OCI-LY1 (cell line): ENCODE data around the gene ZXDC.

ENCODE experiments used
- H2AFZ ChIP-seq: fragments of 200-600 bp; sonication (generic), shearing (Covaris generic); 2 replicates; pipeline ENCODE4 v1.6.0; 2014; ENCODE audit warnings: antibody characterized with exemption, mild to moderate bottlenecking, low read length
- H3F3A ChIP-seq: fragments of 200-600 bp; sonication (generic), shearing (Covaris generic); 2 replicates; pipeline ENCODE4 v1.6.0; 2014; ENCODE audit warnings: mild to moderate bottlenecking, antibody characterized with exemption, low read length, moderate library complexity; ENCODE audit not compliant: insufficient read depth
- H3K27ac ChIP-seq: fragments of 200-600 bp; sonication (generic); 2 replicates; pipeline ENCODE4 v1.5.1; 2014; ENCODE audit warnings: low read length, mixed run types, mild to moderate bottlenecking, low read depth; ENCODE audit not compliant: poor library complexity, severe bottlenecking
- H3K27me3 ChIP-seq: fragments of 200-600 bp; sonication (generic); 2 replicates; pipeline ENCODE4 v1.6.0; 2014; ENCODE audit warnings: antibody characterized with exemption, mild to moderate bottlenecking, low read length, moderate library complexity; ENCODE audit not compliant: insufficient read depth
- H3K36me3 ChIP-seq: fragments of 200-600 bp; sonication (generic); 2 replicates; pipeline ENCODE4 v1.6.1; 2014; ENCODE audit warnings: mild to moderate bottlenecking, antibody characterized with exemption, low read length, moderate library complexity, mixed read lengths; ENCODE audit not compliant: insufficient read depth
- H3K4me1 ChIP-seq: fragments of 200-600 bp; sonication (generic); 2 replicates; pipeline ENCODE4 v1.5.1; 2014; ENCODE audit warnings: mild to moderate bottlenecking, low read length, moderate library complexity; ENCODE audit not compliant: insufficient read depth, severe bottlenecking
- H3K4me2 ChIP-seq: fragments of 200-600 bp; sonication (generic), shearing (Covaris generic); 2 replicates; pipeline ENCODE4 v1.6.1; 2014; ENCODE audit warnings: low read length
- H3K4me3 ChIP-seq: fragments of 200-600 bp; sonication (generic); 2 replicates; pipeline ENCODE4 v1.5.1; 2014; ENCODE audit warnings: low read length, low read depth, mild to moderate bottlenecking, mixed read lengths; ENCODE audit not compliant: poor library complexity, severe bottlenecking
- H3K79me2 ChIP-seq: fragments of 200-600 bp; shearing (Covaris generic); 2 replicates; pipeline ENCODE4 v1.6.1; 2016; ENCODE audit warnings: mixed run types, low read length, mixed read lengths; ENCODE audit not compliant: insufficient read depth
- H3K9ac ChIP-seq: fragments of 200-600 bp; sonication (generic), shearing (Covaris generic); 2 replicates; pipeline ENCODE4 v1.6.1; 2014; ENCODE audit warnings: mild to moderate bottlenecking, low read length, mixed read lengths
- H3K9me2 ChIP-seq: fragments of 200-600 bp; sonication (generic), shearing (Covaris generic); 2 replicates; pipeline ENCODE4 v1.6.1; 2014; ENCODE audit warnings: low read depth, mild to moderate bottlenecking, low read length, mixed read lengths
- H3K9me3 ChIP-seq: fragments of 200-600 bp; shearing (Covaris generic); 2 replicates; pipeline ENCODE4 v1.6.1; 2014; ENCODE audit warnings: low read length, mixed read lengths
- H4K20me1 ChIP-seq: fragments of 200-600 bp; sonication (generic), shearing (Covaris generic); 2 replicates; pipeline ENCODE4 v1.6.0; 2016; ENCODE audit warnings: mild to moderate bottlenecking, low read length; ENCODE audit not compliant: insufficient read depth
- EZH2 ChIP-seq: fragments of 200-600 bp; sonication (generic), shearing (Covaris generic); IDR thresholded peaks from 2 replicates; pipeline ENCODE4 v1.8.0; 2017; ENCODE audit warnings: borderline replicate concordance, mixed run types, mild to moderate bottlenecking, antibody characterized with exemption, low read length, moderate library complexity, mixed read lengths
- TF ChIP-seq, protein P1 (sequence below): fragments of 200-600 bp; sonication (generic), shearing (Covaris generic); IDR thresholded peaks from 2 replicates; pipeline ENCODE4 v1.5.1; 2017; ENCODE audit warnings: mild to moderate bottlenecking, antibody characterized with exemption, low read length, moderate library complexity, mixed read lengths

Gene ZXDC

DNA sequence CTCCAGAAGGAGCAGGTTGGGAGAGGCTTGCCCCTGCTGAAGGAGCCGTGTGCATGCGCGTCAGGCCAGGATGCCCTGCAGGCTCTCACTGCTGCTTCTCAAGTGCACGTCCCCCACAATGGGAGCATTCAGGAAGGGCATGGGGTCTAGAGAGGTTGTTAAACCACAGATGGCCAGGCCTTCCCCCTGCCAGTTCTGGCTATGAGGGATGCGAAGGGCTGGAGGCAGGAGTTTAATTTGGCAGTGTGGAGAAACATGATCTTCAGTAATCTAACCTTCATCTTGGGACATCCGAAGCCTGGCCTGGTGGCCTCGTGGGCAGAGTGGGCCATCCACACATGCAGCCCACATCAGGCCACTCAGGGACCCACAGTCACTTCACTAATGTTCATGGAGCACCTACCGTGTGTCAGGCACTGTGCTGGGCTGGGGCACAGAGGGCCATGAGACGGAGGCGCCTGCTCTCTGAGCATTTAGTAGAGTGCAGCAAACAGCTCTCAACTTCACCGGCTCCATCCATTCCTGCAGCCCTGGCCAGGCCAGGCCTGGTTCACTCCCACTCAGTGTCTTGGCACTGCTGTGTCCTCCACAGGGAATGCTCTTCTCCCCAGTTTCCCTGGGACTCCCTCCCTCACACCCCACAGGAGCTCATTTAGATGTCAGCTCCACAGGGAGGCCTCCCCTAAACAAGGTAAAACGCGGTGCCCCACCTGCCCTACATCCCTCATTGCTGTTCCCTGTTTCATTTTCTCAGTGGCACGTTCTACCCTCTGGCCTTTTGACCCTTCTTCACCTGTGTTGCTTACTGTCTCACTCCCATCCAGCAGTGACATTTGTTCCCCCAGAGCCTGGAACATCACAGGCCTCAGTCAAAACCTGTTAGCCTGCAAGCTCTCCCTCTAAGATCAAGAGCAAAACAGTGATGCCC is 77.0 kb downstream of the ZXDC start:
- Histone ChIP-seq H4K20me1 (no peaks in the 10 kb centered on the region), H2AFZ (no peak overlapping the region), H3K9me3 (no peaks in the 10 kb centered on the region), H3K4me1 (no peaks in the 10 kb centered on the region), H3F3A (no peaks in the 10 kb centered on the region), H3K9ac (no peak overlapping the region), H3K27ac (no peak overlapping the region), H3K4me2 (no peak overlapping the region), H3K27me3 (no peaks in the 10 kb centered on the region), H3K4me3 (no peak overlapping the region), H3K79me2 (no peaks in the 10 kb centered on the region), H3K36me3 (no peaks in the 10 kb centered on the region), H3K9me2 (no peaks in the 10 kb centered on the region)
- no peak for TF ChIP-seq EZH2
- TF ChIP-seq, protein P1, sequence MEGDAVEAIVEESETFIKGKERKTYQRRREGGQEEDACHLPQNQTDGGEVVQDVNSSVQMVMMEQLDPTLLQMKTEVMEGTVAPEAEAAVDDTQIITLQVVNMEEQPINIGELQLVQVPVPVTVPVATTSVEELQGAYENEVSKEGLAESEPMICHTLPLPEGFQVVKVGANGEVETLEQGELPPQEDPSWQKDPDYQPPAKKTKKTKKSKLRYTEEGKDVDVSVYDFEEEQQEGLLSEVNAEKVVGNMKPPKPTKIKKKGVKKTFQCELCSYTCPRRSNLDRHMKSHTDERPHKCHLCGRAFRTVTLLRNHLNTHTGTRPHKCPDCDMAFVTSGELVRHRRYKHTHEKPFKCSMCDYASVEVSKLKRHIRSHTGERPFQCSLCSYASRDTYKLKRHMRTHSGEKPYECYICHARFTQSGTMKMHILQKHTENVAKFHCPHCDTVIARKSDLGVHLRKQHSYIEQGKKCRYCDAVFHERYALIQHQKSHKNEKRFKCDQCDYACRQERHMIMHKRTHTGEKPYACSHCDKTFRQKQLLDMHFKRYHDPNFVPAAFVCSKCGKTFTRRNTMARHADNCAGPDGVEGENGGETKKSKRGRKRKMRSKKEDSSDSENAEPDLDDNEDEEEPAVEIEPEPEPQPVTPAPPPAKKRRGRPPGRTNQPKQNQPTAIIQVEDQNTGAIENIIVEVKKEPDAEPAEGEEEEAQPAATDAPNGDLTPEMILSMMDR = no peak

DNA sequence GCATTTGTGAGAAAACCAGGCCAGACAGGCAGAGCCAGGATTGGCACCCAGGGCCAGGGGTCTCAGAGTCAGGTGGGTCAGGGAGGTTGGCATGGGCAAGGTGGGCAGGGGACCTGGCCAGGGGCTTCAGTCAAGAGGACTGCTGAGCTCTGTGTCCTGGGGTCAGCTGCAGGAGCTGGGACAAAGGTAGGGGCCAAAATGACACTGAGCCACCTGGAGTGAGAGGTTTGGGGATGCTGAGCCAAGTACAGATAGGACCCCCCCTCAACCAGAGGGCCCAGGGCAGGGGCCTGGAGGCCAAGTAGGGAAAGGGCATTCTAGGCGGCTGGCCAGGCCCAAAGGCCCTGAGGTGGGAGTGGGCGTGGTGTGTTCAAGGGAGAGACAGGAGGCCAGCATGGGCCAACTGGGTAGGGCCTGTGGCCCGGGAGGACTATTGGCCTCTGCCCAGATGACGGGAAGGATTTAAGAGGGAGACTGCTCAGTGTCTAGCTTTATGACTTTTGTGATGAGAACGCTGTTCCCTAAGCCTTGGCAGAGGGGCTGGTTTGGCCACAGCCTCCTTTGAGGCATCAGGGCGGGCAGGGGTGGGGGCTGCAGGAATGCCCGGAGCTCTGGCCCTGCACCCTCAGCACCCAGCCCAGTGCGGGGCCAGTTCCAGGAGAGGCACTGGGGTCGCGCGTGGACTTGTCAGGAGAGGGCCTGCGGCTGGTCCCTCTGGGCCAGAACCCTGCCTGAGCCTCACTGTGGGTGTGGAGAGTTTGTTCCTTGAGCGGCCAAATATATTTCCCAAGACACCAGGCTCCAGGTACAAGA is 77.9 kb downstream of the ZXDC start:
- Histone ChIP-seq H3K9ac (no peak overlapping the region), H3K9me3 (no peaks in the 10 kb centered on the region), H3K9me2 (no peaks in the 10 kb centered on the region), H4K20me1 (no peaks in the 10 kb centered on the region), H3K36me3 (no peaks in the 10 kb centered on the region), H3F3A (no peaks in the 10 kb centered on the region), H3K27me3 (no peaks in the 10 kb centered on the region), H3K4me1 (no peaks in the 10 kb centered on the region), H3K4me3 (no peak overlapping the region), H2AFZ (no peak overlapping the region), H3K27ac (no peak overlapping the region), H3K4me2 (no peak overlapping the region), H3K79me2 (no peaks in the 10 kb centered on the region)
- TF ChIP-seq, protein P1 = no peak
- TF ChIP-seq EZH2 = no peak

DNA sequence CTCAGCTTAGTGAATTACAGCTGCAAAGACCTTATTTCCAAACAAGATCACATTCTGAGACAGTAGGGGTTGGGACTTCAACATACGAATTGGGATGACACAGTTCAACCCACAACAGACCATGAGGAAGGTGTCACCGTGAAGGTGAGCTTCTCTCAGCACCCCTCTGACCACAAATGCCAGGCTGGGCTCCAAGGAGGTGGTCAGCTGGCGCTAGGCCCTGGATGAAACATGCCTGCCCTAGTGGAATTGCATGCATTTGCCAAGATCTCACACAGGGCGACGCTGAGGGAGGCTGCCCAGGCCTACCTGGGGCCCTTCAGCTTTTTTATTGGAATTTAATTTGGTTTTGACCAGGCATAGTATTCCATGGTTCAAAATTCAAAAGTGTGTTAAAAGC is 79.2 kb downstream of the ZXDC start:
- Histone ChIP-seq H2AFZ (no peak overlapping the region), H3K4me1 (no peaks in the 10 kb centered on the region), H4K20me1 (no peaks in the 10 kb centered on the region), H3K4me2 (no peak overlapping the region), H3K4me3 (no peak overlapping the region), H3K27ac (no peak overlapping the region), H3K27me3 (no peaks in the 10 kb centered on the region), H3K9ac (no peak overlapping the region), H3K9me2 (no peaks in the 10 kb centered on the region), H3K36me3 (no peaks in the 10 kb centered on the region), H3K79me2 (no peaks in the 10 kb centered on the region), H3F3A (no peaks in the 10 kb centered on the region), H3K9me3 (no peaks in the 10 kb centered on the region)
- TF ChIP-seq, protein P1 = no peak
- no peak for TF ChIP-seq EZH2
